Measurements from ENCODE around the gene APC. TPM values are rescaled to one million over a fixed set of nuclear protein-coding genes. Genes with fewer than 3 reads are reported as not detected.
A peak's percentile ranks its signal among the peaks of the same experiment; 100 is the strongest.

APC gene
- total and polyA plus RNA-seq, 2 of the 8 experiments (the other 6 are each of a cell fraction or from before 2014, with no cell fraction given), result 6.8 to 41.9 TPM

GRCh38 chr5:112707187-112708102 is 30.2 kb upstream of the APC start (continued):
- peak; percentile 57 for TF ChIP-seq TAF7 (optimal IDR thresholded peaks at IDR 0.05; ENCODE audit: borderline replicate concordance, low read depth, low read length)
